GM12878 (cell line): ENCODE measurements around the gene PSAP.

Experiments used
- ATF3 ChIP-seq: IDR thresholded peaks from 2 replicates; pipeline ENCODE4 v1.6.1; 2011; ENCODE audit warnings: low read depth, mild to moderate bottlenecking, low read length, moderate library complexity, borderline replicate concordance; ENCODE audit errors: extremely low read depth
- CEBPB ChIP-seq, 2 experiments: fragments of 150-350 bp in 1 of 2; IDR thresholded peaks; 2 replicates each; pipeline ENCODE4 v1.6.1; 2012 to 2014; ENCODE audit warnings: low read depth in 2 of 2, low read length in 2 of 2, borderline replicate concordance in 1 of 2, inconsistent platforms in 1 of 2
- CTCF ChIP-seq, 3 experiments: IDR thresholded peaks in 2 of 3; conservative IDR thresholded peaks in 1 of 3; 2 replicates each; pipeline ENCODE4 v1.5.1; 2011; ENCODE audit warnings: low read depth in 3 of 3, low read length in 3 of 3, mild to moderate bottlenecking in 3 of 3, control low read depth in 2 of 3, moderate library complexity in 2 of 3, inconsistent platforms in 1 of 3, mixed read lengths in 1 of 3; ENCODE audit not compliant: control insufficient read depth in 2 of 3, insufficient read depth in 1 of 3; ENCODE audit errors: extremely low read depth in 1 of 3
- EED ChIP-seq: sonication (generic); IDR thresholded peaks from 2 replicates; pipeline ENCODE4 v1.6.1; 2016; ENCODE audit warnings: antibody characterized with exemption, low read depth
- JUNB ChIP-seq: IDR thresholded peaks from 2 replicates; pipeline ENCODE4 v1.6.1; 2016; ENCODE audit warnings: antibody characterized with exemption, mild to moderate bottlenecking
- NR2C1 ChIP-seq: fragments of 450-650 bp; IDR thresholded peaks from 2 replicates; pipeline ENCODE4 v1.6.1; 2017; ENCODE audit warnings: antibody characterized with exemption, mild to moderate bottlenecking, moderate library complexity
- RAD21 ChIP-seq: IDR thresholded peaks from 2 replicates; pipeline ENCODE4 v1.6.1; 2011; ENCODE audit warnings: mild to moderate bottlenecking, low read depth, low read length, moderate library complexity; ENCODE audit not compliant: insufficient read depth
- SIN3A ChIP-seq: IDR thresholded peaks from 2 replicates; pipeline ENCODE4 v1.6.1; 2012; ENCODE audit warnings: low read depth, low read length, improper control_type of control experiment
- WRNIP1 ChIP-seq: IDR thresholded peaks from 2 replicates; pipeline ENCODE4 v1.6.1; 2011; ENCODE audit warnings: low read depth, low read length, improper control_type of control experiment, borderline replicate concordance

GRCh38 chr10:71812913-71813590 lies 38.0 kb downstream of the PSAP start:
- TF ChIP-seq WRNIP1, result no peak
- no peak for TF ChIP-seq CTCF (IDR thresholded peaks at IDR 0.05 in 2 of 3, conservative IDR thresholded peaks at IDR 0.05 in 1 of 3; ENCODE audit: control insufficient read depth in 2 of 3, extremely low read depth in 1 of 3, insufficient read depth in 1 of 3, low read depth in 3 of 3, low read length in 3 of 3)
- no peak for TF ChIP-seq ATF3
- TF ChIP-seq EED, result no peak
- TF ChIP-seq RAD21, result no peak
- no peak for TF ChIP-seq JUNB
- no peak for TF ChIP-seq SIN3A
- no peak for TF ChIP-seq NR2C1
- no peak for TF ChIP-seq CEBPB (IDR thresholded peaks at IDR 0.05; ENCODE audit: borderline replicate concordance in 1 of 2, low read depth in 2 of 2, low read length in 2 of 2)
